Small intestine (tissue), 7 donors: ENCODE data around the gene SMIM23. TPM values are rescaled to one million over a fixed set of nuclear protein-coding genes. Genes with fewer than 3 reads are reported as not detected.

Source experiments
- DNase-seq, 2 donors: peaks; one replicate each; pipeline versions ENCODE4 v3.0.0 to v3.0.0-alpha.2; 2013
- FAIRE-seq: peaks from 2 replicates; lab custom pipeline; 2012; peaks lifted over from hg19 to GRCh38; lab: Jason Lieb, UNC
- H3K27ac ChIP-seq, 3 donors: one replicate each; pipeline ENCODE4 v1.5.1; 2013; ENCODE audit warnings: low read length in 2 of 3, mild to moderate bottlenecking in 2 of 3, control low read depth in 1 of 3, inconsistent platforms in 1 of 3, low read depth in 1 of 3, moderate library complexity in 1 of 3
- H3K27me3 ChIP-seq, 3 donors: one replicate each; pipeline ENCODE4 v1.6.1; 2013; ENCODE audit warnings: low read length in 3 of 3, inconsistent platforms in 1 of 3; ENCODE audit not compliant: control insufficient read depth in 3 of 3, insufficient read depth in 3 of 3
- H3K36me3 ChIP-seq, 3 donors: one replicate each; pipeline ENCODE4 v1.6.1; 2013; ENCODE audit warnings: low read length in 3 of 3, inconsistent platforms in 1 of 3, low read depth in 1 of 3, mild to moderate bottlenecking in 1 of 3, moderate library complexity in 1 of 3; ENCODE audit not compliant: control insufficient read depth in 3 of 3, insufficient read depth in 2 of 3
- H3K4me1 ChIP-seq, 3 donors: one replicate each; pipeline ENCODE4 v1.6.1; 2013; ENCODE audit warnings: low read length in 2 of 3, inconsistent platforms in 1 of 3, low read depth in 1 of 3, mild to moderate bottlenecking in 1 of 3, moderate library complexity in 1 of 3; ENCODE audit not compliant: control insufficient read depth in 3 of 3, insufficient read depth in 2 of 3
- H3K4me3 ChIP-seq, 3 donors: one replicate each; pipeline ENCODE4 v1.5.1; 2013; ENCODE audit warnings: low read length in 3 of 3, control low read depth in 1 of 3, inconsistent platforms in 1 of 3, low read depth in 1 of 3, mild to moderate bottlenecking in 1 of 3, moderate library complexity in 1 of 3
- H3K9me3 ChIP-seq, 2 donors: one replicate each; pipeline ENCODE4 v1.6.1; 2013; ENCODE audit warnings: low read depth in 1 of 2, low read length in 1 of 2; ENCODE audit not compliant: control insufficient read depth in 2 of 2, insufficient read depth in 1 of 2
- WGBS, 3 donors: extraction: QIAGEN DNeasy Blood & Tissue Kit; methylation state at CpG; one replicate each; pipeline ENCODE4 v1.1.7; 2013; 5-methylcytosine and 5-hydroxymethylcytosine counted together
- polyA plus RNA-seq, 4 donors: library from polyadenylated mRNA; stranded (reverse) in 3 of 4; unstranded in 1 of 4; fragments of 200-250 nt in 3 of 4; fragments of 120-200 nt in 1 of 4; gene quantifications; one replicate each; pipeline versions ENCODE4 v1.2.1 to v1.2.3, GENCODE V29; 2013
- donor health status: healthy with polysubstance abuse.
- donor health status: control.
- donor health status: control.
- donor health status: Bipolar disorder and iron deficiency.
- donor health status: healthy.

The SMIM23 gene
- polyA plus RNA-seq, 4 donors: not detected

DNA sequence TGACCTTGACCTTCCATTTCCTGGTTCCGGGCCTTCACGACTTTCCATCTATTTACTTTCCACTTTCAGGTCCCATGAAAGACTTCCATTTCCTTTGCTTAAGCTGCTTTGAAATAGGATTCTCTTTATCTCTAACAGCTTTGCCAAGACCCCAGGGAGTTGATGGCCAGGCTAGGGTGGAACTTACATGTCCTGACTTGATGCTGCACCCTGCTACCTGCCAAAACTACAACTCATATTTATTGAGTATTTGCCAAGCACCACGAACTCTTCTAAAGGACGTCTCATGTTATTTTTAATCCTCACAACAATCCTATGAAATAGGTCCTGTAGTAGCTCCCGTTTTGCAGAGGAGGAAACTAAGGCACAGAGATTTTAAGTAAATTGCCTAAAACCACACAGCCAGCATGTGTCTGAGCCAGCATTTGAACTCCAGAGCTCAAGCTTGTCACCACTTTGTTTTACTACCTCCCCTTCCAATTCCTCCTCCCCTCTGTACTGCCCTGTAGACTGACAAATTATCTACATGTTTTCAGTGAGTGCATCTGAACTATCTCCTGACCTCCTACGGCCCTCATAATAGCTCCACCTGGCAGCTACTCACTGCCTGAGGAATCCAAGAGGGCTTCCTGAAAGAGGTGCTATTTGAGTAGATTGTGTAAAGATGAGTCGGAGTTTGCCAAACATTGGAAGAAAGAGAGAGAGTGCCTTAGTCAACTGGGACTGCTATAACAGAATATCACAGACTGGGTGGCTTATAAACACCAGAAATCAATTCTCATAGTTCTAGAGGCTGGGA is 38.4 kb upstream of the SMIM23 start:
- no peak overlapping the region for H3K4me3 ChIP-seq
- DNase-seq: no peak
- peaks cover 0 to 3% (median 0%) of the 10 kb centered on the region in 3 donors for H3K27me3 ChIP-seq
- 66 to 76% (median 67%) methylated on average over 7 of the region's 7 CpGs for WGBS, 3 donors
- no peak overlapping the region for H3K27ac ChIP-seq
- no peaks in the 10 kb centered on the region for H3K4me1 ChIP-seq
- no peaks in the 10 kb centered on the region for H3K9me3 ChIP-seq
- H3K36me3 ChIP-seq: no peaks in the 10 kb centered on the region
- no peak for FAIRE-seq

DNA sequence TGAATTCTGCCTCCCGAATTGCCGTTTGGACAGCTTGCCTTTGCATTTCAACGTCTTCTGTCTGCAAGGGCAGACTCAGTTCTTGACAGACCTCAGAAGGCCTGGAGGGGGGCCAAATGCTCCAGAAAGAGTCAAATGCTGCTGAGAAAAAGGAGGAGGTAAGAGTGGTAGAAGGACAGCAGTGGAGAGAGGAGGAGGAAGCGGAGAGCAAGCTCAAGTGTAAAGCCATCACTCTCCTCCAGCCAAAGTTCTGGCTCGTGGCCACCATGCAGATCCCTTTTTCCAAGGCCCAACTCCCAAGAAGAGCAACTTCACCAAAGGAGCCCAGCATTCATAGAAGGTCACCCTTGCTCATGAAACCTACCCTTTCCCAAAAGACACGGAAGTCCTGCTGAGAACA is 36.9 kb upstream of the SMIM23 start:
- no peaks in the 10 kb centered on the region for H3K9me3 ChIP-seq
- no peaks in the 10 kb centered on the region for H3K4me1 ChIP-seq
- H3K4me3 ChIP-seq: no peak overlapping the region
- no peaks in the 10 kb centered on the region for H3K27me3 ChIP-seq
- DNase-seq (no peak), FAIRE-seq (no peak)
- H3K27ac ChIP-seq: no peak overlapping the region
- 75 to 79% (median 75%) methylated on average over 6 of the region's 6 CpGs for WGBS, 3 donors
- H3K36me3 ChIP-seq: no peaks in the 10 kb centered on the region

DNA sequence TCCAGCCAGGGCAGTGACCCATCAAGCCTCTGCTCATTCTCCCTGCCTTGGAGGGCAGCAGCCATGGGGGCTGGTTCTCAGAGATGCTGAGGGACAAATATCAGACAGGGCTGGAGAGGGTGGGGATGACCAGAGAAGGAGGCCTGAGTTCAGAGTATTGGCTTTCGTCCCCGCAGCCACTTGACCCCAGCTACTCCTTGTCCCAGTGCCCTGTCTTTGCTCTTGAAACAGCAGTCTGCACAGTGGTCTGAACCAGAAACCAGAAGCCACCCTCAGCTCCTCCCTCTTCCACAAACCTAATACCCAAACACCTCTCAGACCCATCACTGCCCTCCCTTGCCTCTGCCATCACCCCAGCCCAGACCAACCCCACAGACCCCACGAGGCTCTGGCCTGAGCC is 36.3 kb upstream of the SMIM23 start:
- H3K27ac ChIP-seq: no peak overlapping the region
- 72 to 84% (median 76%) methylated on average over 3 of the region's 3 CpGs for WGBS, 3 donors
- no peaks in the 10 kb centered on the region for H3K36me3 ChIP-seq
- no peak overlapping the region for H3K4me3 ChIP-seq
- no peaks in the 10 kb centered on the region for H3K27me3 ChIP-seq
- no peak for FAIRE-seq
- H3K9me3 ChIP-seq: no peaks in the 10 kb centered on the region
- DNase-seq: no peak
- H3K4me1 ChIP-seq: no peaks in the 10 kb centered on the region

DNA sequence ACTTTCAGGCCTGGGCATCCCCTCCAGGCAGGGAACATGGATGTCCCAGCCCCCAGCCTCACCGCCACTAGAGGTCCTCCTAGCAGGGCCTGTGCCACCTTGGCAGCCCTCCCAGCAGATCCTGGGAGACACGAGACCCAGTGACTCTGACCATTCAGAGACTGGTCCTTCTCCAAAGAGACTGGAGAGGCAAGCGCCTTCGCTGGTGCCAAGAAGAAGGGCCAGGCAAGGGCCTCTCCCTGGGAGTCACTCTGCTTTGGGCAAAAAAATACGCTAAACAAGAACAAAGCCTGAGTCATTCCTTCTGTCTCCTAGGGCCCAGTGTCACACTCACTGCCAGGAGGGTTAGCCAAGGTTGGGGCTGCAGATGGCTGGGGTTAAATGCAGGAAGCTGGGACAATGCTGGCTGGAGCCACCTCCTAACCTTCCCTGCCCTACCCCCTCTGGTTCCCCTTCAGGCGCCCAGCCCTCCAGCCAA is 35.3 kb upstream of the SMIM23 start:
- H3K27me3 ChIP-seq: no peaks in the 10 kb centered on the region
- no peaks in the 10 kb centered on the region for H3K9me3 ChIP-seq
- no peak overlapping the region for H3K27ac ChIP-seq
- WGBS, 3 donors: 60 to 75% (median 75%) methylated on average over 6 of the region's 6 CpGs
- DNase-seq (peak in 1 of 2 donors; percentile 5), FAIRE-seq (no peak)
- H3K4me1 ChIP-seq: no peaks in the 10 kb centered on the region
- H3K4me3 ChIP-seq: no peak overlapping the region
- no peaks in the 10 kb centered on the region for H3K36me3 ChIP-seq

DNA sequence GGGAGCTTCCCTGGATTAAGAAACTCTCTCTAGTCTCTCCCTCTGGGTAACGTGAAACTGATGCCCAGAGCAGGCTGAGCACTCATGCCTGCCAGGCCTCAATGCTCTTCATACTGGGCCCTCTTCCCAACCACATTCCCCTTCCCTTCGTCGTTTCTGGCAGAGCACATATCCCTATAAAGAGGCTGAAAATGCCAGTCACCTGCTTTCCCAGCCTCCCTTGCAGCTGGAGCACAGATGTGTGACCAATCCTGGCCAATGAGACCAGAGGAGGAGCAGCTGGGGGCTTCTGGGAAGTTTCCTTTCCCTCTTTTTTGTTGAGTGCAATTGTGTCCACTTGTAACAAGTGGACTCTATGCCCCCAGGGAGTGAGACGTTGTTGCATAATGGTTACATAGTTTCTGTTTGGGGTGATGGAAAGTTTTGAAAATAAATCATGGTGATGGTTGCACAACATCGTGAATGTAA is 30.2 kb upstream of the SMIM23 start:
- no peaks in the 10 kb centered on the region for H3K36me3 ChIP-seq
- 61 to 72% (median 68%) methylated on average over 5 of the region's 5 CpGs for WGBS, 3 donors
- no peaks in the 10 kb centered on the region for H3K4me1 ChIP-seq
- FAIRE-seq (no peak), DNase-seq (no peak)
- H3K9me3 ChIP-seq: no peaks in the 10 kb centered on the region
- no peak overlapping the region for H3K4me3 ChIP-seq
- H3K27ac ChIP-seq: no peak overlapping the region
- no peaks in the 10 kb centered on the region for H3K27me3 ChIP-seq

DNA sequence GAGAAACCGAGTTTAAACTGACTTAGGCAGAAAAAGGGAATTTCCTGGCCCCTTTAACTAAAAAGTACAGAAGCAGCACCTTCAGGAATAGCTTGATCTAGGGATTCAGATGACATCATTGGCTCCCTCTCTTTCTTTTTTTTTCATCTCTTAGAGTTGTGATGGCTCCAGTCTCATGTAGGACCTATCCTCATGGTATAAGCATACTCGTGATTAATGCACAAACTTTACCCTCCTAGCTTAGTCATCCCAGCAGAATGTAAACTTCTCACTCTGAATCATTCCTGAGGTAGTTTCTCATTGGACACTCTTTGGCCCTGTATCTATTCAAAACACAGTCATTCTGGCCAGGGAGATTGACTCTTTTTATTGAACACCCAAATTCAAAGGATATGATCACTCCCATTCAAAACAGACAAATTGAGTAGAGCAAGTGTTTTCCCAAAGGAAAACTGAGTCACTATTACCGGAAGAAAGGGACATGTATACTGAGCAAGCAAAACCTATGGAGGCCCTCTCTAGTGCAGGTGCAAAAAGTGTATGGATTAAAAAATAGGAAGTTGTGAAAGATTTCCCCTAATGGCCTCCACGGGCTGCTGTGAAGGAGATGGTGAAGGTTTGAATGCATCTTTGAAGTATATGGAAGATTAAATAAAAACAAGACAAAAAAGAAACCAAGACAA is 27.6 kb upstream of the SMIM23 start:
- FAIRE-seq (no peak), DNase-seq (peak in 1 of 2 donors; percentile 2)
- Histone ChIP-seq H3K36me3 (no peaks in the 10 kb centered on the region), H3K27me3 (no peaks in the 10 kb centered on the region), H3K27ac (no peak overlapping the region), H3K9me3 (no peaks in the 10 kb centered on the region), H3K4me1 (no peaks in the 10 kb centered on the region), H3K4me3 (no peak overlapping the region)
- WGBS, 3 donors: 44 to 61% (median 52%) methylated on average over 4 of the region's 4 CpGs

DNA sequence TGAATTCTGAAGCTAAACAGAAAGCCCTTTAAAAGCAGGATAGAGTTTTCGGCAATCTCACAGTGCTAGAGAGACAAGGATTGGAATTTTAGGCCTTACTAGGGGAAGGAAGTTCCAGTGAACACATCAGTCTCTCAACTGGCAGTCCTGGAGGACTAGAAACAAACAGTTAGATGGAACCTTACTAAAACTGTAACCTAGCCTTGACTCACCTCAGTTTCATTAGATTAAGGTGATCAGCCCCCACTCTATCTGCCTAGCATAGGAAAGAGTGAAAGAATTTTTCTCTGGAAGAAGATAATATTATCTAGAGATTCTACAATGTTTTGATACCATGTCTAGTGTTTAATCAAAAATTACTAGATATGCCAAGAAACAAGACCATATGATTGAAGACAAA is 25.8 kb upstream of the SMIM23 start:
- Histone ChIP-seq H3K9me3 (no peaks in the 10 kb centered on the region), H3K36me3 (no peaks in the 10 kb centered on the region), H3K27ac (no peak overlapping the region), H3K27me3 (no peaks in the 10 kb centered on the region), H3K4me1 (no peaks in the 10 kb centered on the region), H3K4me3 (no peak overlapping the region)
- FAIRE-seq: no peak
- DNase-seq: no peak
- WGBS, 3 donors: 84 to 92% (median 86%) methylated on average over 1 of the region's 1 CpG

DNA sequence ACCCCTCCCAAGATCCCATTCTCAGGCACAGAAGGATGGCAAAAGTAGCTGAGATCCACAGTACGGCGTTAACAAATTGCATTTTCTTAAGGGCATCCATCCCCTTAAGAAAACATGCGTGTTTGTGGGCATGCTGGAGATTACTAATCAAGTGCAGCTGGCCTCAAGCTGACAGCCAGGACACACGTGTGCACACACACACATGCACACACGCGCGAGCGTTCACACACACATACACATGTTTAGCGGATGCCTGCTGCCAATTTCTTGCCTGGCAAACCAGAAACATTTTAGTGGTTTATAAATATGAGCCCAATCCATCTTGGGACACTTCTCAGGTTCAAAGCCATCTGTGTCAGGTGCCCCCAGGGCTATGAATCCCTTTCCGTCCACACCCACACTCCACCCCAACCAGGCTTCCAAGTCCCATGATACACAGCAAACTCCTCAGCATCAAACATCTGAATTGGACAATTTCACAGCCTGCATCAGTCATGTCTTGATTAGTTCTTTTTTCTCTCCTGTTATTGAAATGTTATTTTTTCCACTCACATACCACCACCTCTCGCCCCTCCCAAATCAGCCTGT is 23.5 kb upstream of the SMIM23 start:
- Histone ChIP-seq H3K9me3 (no peaks in the 10 kb centered on the region), H3K27me3 (no peaks in the 10 kb centered on the region), H3K4me1 (no peaks in the 10 kb centered on the region), H3K27ac (no peak overlapping the region), H3K36me3 (no peaks in the 10 kb centered on the region), H3K4me3 (no peak overlapping the region)
- DNase-seq: no peak
- WGBS, 3 donors: 89 to 91% (median 89%) methylated on average over 11 of the region's 11 CpGs
- no peak for FAIRE-seq
